Prostate gland (tissue), 2 donors: ENCODE measurements around the gene ZAR1L. TPM values are rescaled to one million over a fixed set of nuclear protein-coding genes. Genes with fewer than 3 reads are reported as not detected.

ENCODE experiments used
- DNase-seq: peaks from one replicate; pipeline ENCODE4 v3.0.0-alpha.2; 2019; ENCODE audit warnings: low spot score
- H3K27ac ChIP-seq, 2 donors: fragments of 200-600 bp; sonication (generic); 2 replicates each; pipeline ENCODE4 v1.5.1; 2017 to 2019
- H3K27me3 ChIP-seq: fragments of 200-600 bp; sonication (generic); replicated peaks from 2 replicates; pipeline ENCODE4 v1.5.1; 2019; ENCODE audit not compliant: insufficient read depth
- H3K36me3 ChIP-seq, 2 donors: fragments of 200-600 bp; sonication (generic); 1 replicate in 1 of 2; 2 replicates in 1 of 2; pipeline versions ENCODE4 v1.5.1 to v1.8.1; 2017 to 2019
- H3K4me1 ChIP-seq: fragments of 200-600 bp; sonication (generic); replicated peaks from 2 replicates; pipeline ENCODE4 v1.5.1; 2019
- H3K4me3 ChIP-seq, 2 donors: fragments of 200-600 bp; sonication (generic); 2 replicates each; pipeline ENCODE4 v1.5.1; 2017 to 2019
- H3K9me3 ChIP-seq: fragments of 200-600 bp; sonication (generic); 2 replicates; pipeline ENCODE4 v1.5.1; 2017
- CTCF ChIP-seq, 4 experiments: fragments of 200-600 bp in 2 of 4; fragments of 450-650 bp in 2 of 4; sonication (generic) in 2 of 4; IDR thresholded peaks; 1 replicate in 3 of 4; 2 replicates in 1 of 4; pipeline ENCODE4 v1.5.1; 2016 to 2019; ENCODE audit warnings: antibody characterized with exemption in 4 of 4, mild to moderate bottlenecking in 2 of 4, moderate library complexity in 2 of 4
- POLR2A ChIP-seq: fragments of 450-650 bp; IDR thresholded peaks from one replicate; pipeline ENCODE4 v1.6.1; 2016; ENCODE audit warnings: antibody characterized with exemption, mild to moderate bottlenecking
- POLR2AphosphoS5 ChIP-seq: sonication (generic); formaldehyde crosslinking; IDR thresholded peaks from one replicate; pipeline ENCODE4 v1.6.1; 2017; ENCODE audit warnings: antibody characterized with exemption
- WGBS: methylation state at CpG from one replicate; pipeline ENCODE4 v1.1.5; 2018; 5-methylcytosine and 5-hydroxymethylcytosine counted together
- intact Hi-C: fragments of 100-400 bp; cut with DNase I; formaldehyde crosslinking; loops from one replicate; pipeline ENCODE4 v1.14.2; 2022
- total RNA-seq, 2 donors: library from RNA; depleted of rRNA; stranded (reverse); fragments of >200 nt; gene quantifications; one replicate each; pipeline ENCODE4 v1.1.0, GENCODE V29; 2016

Gene ZAR1L
- total RNA-seq, 2 donors from 2014 or later, result not detected

- Histone ChIP-seq H3K4me1 (no peaks in the 10 kb centered on the region), H3K36me3 (no peaks in the 10 kb centered on the region), H3K27ac (no peak overlapping the region), H3K27me3 (no peaks in the 10 kb centered on the region), H3K4me3 (no peak overlapping the region), H3K9me3 (no peaks in the 10 kb centered on the region)
- DNase-seq, result no peak
- 93% methylated on average over 6 of the region's 6 CpGs for WGBS
- TF ChIP-seq POLR2A (no peak), CTCF (IDR thresholded peaks at IDR 0.05) (no peak), POLR2AphosphoS5 (no peak)
- intact Hi-C loops, result no loop called here
Observed at GRCh38 chr13:32298695-32299094, 16.5 kb downstream of the ZAR1L start.

GRCh38 chr13:32297206-32297605 is 18.0 kb downstream of the ZAR1L start:
- H3K4me3 ChIP-seq, result no peak overlapping the region
- no peak for DNase-seq
- no peaks in the 10 kb centered on the region for H3K9me3 ChIP-seq
- H3K4me1 ChIP-seq, result no peaks in the 10 kb centered on the region
- no peak for TF ChIP-seq POLR2A
- no peak for TF ChIP-seq CTCF (IDR thresholded peaks at IDR 0.05)
- TF ChIP-seq POLR2AphosphoS5, result no peak
- H3K36me3 ChIP-seq, result no peaks in the 10 kb centered on the region
- intact Hi-C loops, result no loop called here
- WGBS, result 81% methylated on average over 2 of the region's 2 CpGs
- no peak overlapping the region for H3K27ac ChIP-seq
- H3K27me3 ChIP-seq, result no peaks in the 10 kb centered on the region

- Histone ChIP-seq H3K36me3 (no peaks in the 10 kb centered on the region), H3K4me3 (no peak overlapping the region), H3K4me1 (no peaks in the 10 kb centered on the region), H3K27me3 (no peaks in the 10 kb centered on the region), H3K27ac (peak overlapping the region; percentile 53 to 59), H3K9me3 (no peaks in the 10 kb centered on the region)
- 22% methylated on average over 4 of the region's 4 CpGs for WGBS
- TF ChIP-seq POLR2A (no peak), CTCF (IDR thresholded peaks at IDR 0.05) (no peak), POLR2AphosphoS5 (no peak)
- intact Hi-C loops, result no loop called here
- no peak for DNase-seq
Observed at GRCh38 chr13:32285633-32285965, 29.6 kb downstream of the ZAR1L start.

GRCh38 chr13:32284927-32285632 is 30.1 kb downstream of the ZAR1L start:
- TF ChIP-seq POLR2A, result no peak
- peak; percentile 66 for TF ChIP-seq POLR2AphosphoS5
- TF ChIP-seq CTCF (IDR thresholded peaks at IDR 0.05), result no peak
- H3K27me3 ChIP-seq, result no peaks in the 10 kb centered on the region
- intact Hi-C loops, result no loop called here
- 6% methylated on average over 6 of the region's 6 CpGs for WGBS
- no peaks in the 10 kb centered on the region for H3K9me3 ChIP-seq
- H3K4me3 ChIP-seq, result no peak overlapping the region
- peak overlapping the region; percentile 53 to 59 for H3K27ac ChIP-seq
- no peaks in the 10 kb centered on the region for H3K4me1 ChIP-seq
- DNase-seq, result peak; percentile 61
- no peaks in the 10 kb centered on the region for H3K36me3 ChIP-seq

- intact Hi-C loops, result no loop called here
- Histone ChIP-seq H3K4me3 (no peak overlapping the region), H3K27me3 (no peaks in the 10 kb centered on the region), H3K27ac (no peak overlapping the region), H3K36me3 (peaks cover 0 to 3% of the 10 kb centered on the region in 2 donors), H3K4me1 (no peaks in the 10 kb centered on the region), H3K9me3 (no peaks in the 10 kb centered on the region)
- WGBS, result 88% methylated on average over 2 of the region's 2 CpGs
- no peak for TF ChIP-seq POLR2AphosphoS5
- TF ChIP-seq CTCF (IDR thresholded peaks at IDR 0.05), result no peak
- TF ChIP-seq POLR2A, result no peak
- no peak for DNase-seq
Observed at GRCh38 chr13:32282096-32282711, 33.0 kb downstream of the ZAR1L start.
